SK-N-SH (cell line): Measurements from ENCODE around the gene GTF3C1. TPM values are rescaled to one million over a fixed set of nuclear protein-coding genes. Genes with fewer than 3 reads are reported as not detected.

Experiments used
- CTCF ChIA-PET: fragments of 300-600, 350-600 bp; formaldehyde crosslinking; extraction: SDS; loops from one replicate; lab custom pipeline; 2021; lab: Yijun Ruan, JAX
- POLR2A ChIA-PET: fragments of 350-600 bp; sonication (Branson Sonifier 250); formaldehyde crosslinking; extraction: SDS; loops from one replicate; lab custom pipeline; 2020; ENCODE audit warnings: antibody characterized with exemption, inconsistent platforms; lab: Yijun Ruan, JAX
- DNase-seq: peaks from one replicate; pipeline ENCODE4 v3.0.0; 2012
- H2AFZ ChIP-seq: fragments of 200-600 bp; sonication (generic); 2 replicates; pipeline ENCODE4 v1.8.1; 2016; ENCODE audit warnings: antibody characterized with exemption, mild to moderate bottlenecking, low read depth
- H3F3A ChIP-seq: fragments of 200-600 bp; sonication (generic); replicated peaks from 2 replicates; pipeline ENCODE3; 2016; ENCODE audit warnings: antibody characterized with exemption, mild to moderate bottlenecking; ENCODE audit not compliant: insufficient read depth
- H3K27ac ChIP-seq, 2 experiments: fragments of 200-500 bp in 1 of 2; fragments of 200-600 bp in 1 of 2; sonication (Bioruptor generic) in 1 of 2; sonication (generic), shearing (Covaris generic) in 1 of 2; 2 replicates each; pipeline versions ENCODE4 v1.5.1 to v1.6.1; 2014 to 2016; ENCODE audit warnings: low read depth in 2 of 2, inconsistent platforms in 1 of 2, low read length in 1 of 2, mild to moderate bottlenecking in 1 of 2, mixed read lengths in 1 of 2
- H3K27me3 ChIP-seq: fragments of 200-600 bp; sonication (generic), shearing (Covaris generic); 2 replicates; pipeline ENCODE4 v1.6.1; 2016; ENCODE audit warnings: mixed run types; ENCODE audit not compliant: insufficient read depth
- H3K36me3 ChIP-seq, 2 experiments: fragments of 200-500 bp in 1 of 2; fragments of 200-600 bp in 1 of 2; sonication (Bioruptor generic) in 1 of 2; sonication (generic) in 1 of 2; replicated peaks in 1 of 2; 2 replicates each; pipeline versions ENCODE3 to v1.5.1; 2014 to 2016; ENCODE audit warnings: low read length in 1 of 2, mild to moderate bottlenecking in 1 of 2; ENCODE audit not compliant: insufficient read depth in 2 of 2, control insufficient read depth in 1 of 2
- H3K4me1 ChIP-seq, 2 experiments: fragments of 200-500 bp in 1 of 2; fragments of 200-600 bp in 1 of 2; sonication (Bioruptor generic) in 1 of 2; sonication (generic), shearing (Covaris generic) in 1 of 2; 2 replicates each; pipeline versions ENCODE4 v1.5.1 to v1.6.1; 2014 to 2016; ENCODE audit warnings: low read depth in 1 of 2, low read length in 1 of 2, mixed run types in 1 of 2; ENCODE audit not compliant: insufficient read depth in 2 of 2, control insufficient read depth in 1 of 2
- H3K4me2 ChIP-seq: fragments of 200-600 bp; sonication (generic), shearing (Covaris generic); 2 replicates; pipeline ENCODE4 v1.6.1; 2017; ENCODE audit warnings: mixed run types
- H3K4me3 ChIP-seq, 2 experiments: fragments of 200-500 bp in 1 of 2; fragments of 200-600 bp in 1 of 2; sonication (Bioruptor generic) in 1 of 2; sonication (generic), shearing (Covaris generic) in 1 of 2; 2 replicates each; pipeline versions ENCODE4 v1.5.1 to v1.8.1; 2014 to 2016; ENCODE audit warnings: low read depth in 2 of 2, inconsistent platforms in 1 of 2, low read length in 1 of 2, mild to moderate bottlenecking in 1 of 2, mixed read lengths in 1 of 2, moderate library complexity in 1 of 2
- H3K79me2 ChIP-seq: fragments of 200-600 bp; sonication (generic); 2 replicates; pipeline ENCODE4 v1.8.1; 2017; ENCODE audit warnings: mild to moderate bottlenecking; ENCODE audit not compliant: insufficient read depth
- H3K9ac ChIP-seq: fragments of 200-600 bp; sonication (generic); 2 replicates; pipeline ENCODE4 v1.6.1; 2017; ENCODE audit warnings: mixed run types
- H3K9me2 ChIP-seq: fragments of 200-600 bp; sonication (generic); 2 replicates; pipeline ENCODE4 v1.6.1; 2017; ENCODE audit warnings: mixed run types
- H3K9me3 ChIP-seq: fragments of 200-600 bp; sonication (generic); 2 replicates; pipeline ENCODE4 v1.6.1; 2017; ENCODE audit warnings: mixed run types, mild to moderate bottlenecking, moderate library complexity
- H4K20me1 ChIP-seq: fragments of 200-600 bp; sonication (generic); 2 replicates; pipeline ENCODE4 v1.6.1; 2017; ENCODE audit warnings: mild to moderate bottlenecking, mixed run types; ENCODE audit not compliant: insufficient read depth
- EP300 ChIP-seq, 2 experiments: IDR thresholded peaks; 2 replicates each; pipeline versions ENCODE4 v1.4.0 to v1.6.1; 2012; ENCODE audit warnings: borderline replicate concordance in 1 of 2, low read depth in 1 of 2, low read length in 1 of 2
- FOSL2 ChIP-seq: IDR thresholded peaks from 2 replicates; pipeline ENCODE4 v1.4.0; 2012; ENCODE audit warnings: low read depth, mild to moderate bottlenecking, moderate library complexity, borderline replicate concordance
- JUND ChIP-seq: IDR thresholded peaks from 2 replicates; pipeline ENCODE4 v1.4.0; 2012
- NFIC ChIP-seq: IDR thresholded peaks from 2 replicates; pipeline ENCODE4 v1.4.0; 2012; ENCODE audit warnings: borderline replicate concordance
- NRF1 ChIP-seq: IDR thresholded peaks from 2 replicates; pipeline ENCODE4 v1.6.1; 2012; ENCODE audit warnings: low read depth, mild to moderate bottlenecking, low read length
- RAD21 ChIP-seq: IDR thresholded peaks from 2 replicates; pipeline ENCODE4 v1.6.1; 2012; ENCODE audit warnings: mild to moderate bottlenecking, low read length
- RFX5 ChIP-seq: IDR thresholded peaks from 2 replicates; pipeline ENCODE4 v1.6.1; 2012; ENCODE audit warnings: mild to moderate bottlenecking, improper control_type of control experiment, low read length
- TAF1 ChIP-seq: IDR thresholded peaks from 2 replicates; pipeline ENCODE4 v1.6.1; 2012; ENCODE audit warnings: low read depth, mild to moderate bottlenecking, low read length, moderate library complexity, borderline replicate concordance
- TCF12 ChIP-seq: IDR thresholded peaks from 2 replicates; pipeline ENCODE4 v1.4.0; 2012
- YY1 ChIP-seq: IDR thresholded peaks from 2 replicates; pipeline ENCODE4 v1.4.0; 2012; ENCODE audit warnings: low read depth, mild to moderate bottlenecking
- WGBS: methylation state at CpG from one replicate; pipeline ENCODE4 v1.1.6; 2017; ENCODE audit warnings: low lambda C conversion rate; 5-methylcytosine and 5-hydroxymethylcytosine counted together
- polyA plus RNA-seq, 3 experiments: library from polyadenylated mRNA; depleted of rRNA; stranded (reverse); fragments of >200 nt; gene quantifications; 2 replicates each; pipeline ENCODE4 v1.2.3, GENCODE V29; 2012
- TF ChIP-seq, protein P1 (sequence below): fragments of 150-350 bp; IDR thresholded peaks from 2 replicates; pipeline ENCODE4 v1.6.1; 2016; ENCODE audit warnings: mild to moderate bottlenecking, low read depth, low read length
- TF ChIP-seq, protein P2 (sequence below): IDR thresholded peaks from 2 replicates; pipeline ENCODE4 v1.4.0; 2012; ENCODE audit warnings: low read depth, borderline replicate concordance
- TF ChIP-seq, protein P3 (sequence below): IDR thresholded peaks from 2 replicates; pipeline ENCODE4 v1.6.1; 2012; ENCODE audit warnings: mild to moderate bottlenecking, low read depth, low read length, moderate library complexity
- TF ChIP-seq, protein P4 (sequence below): IDR thresholded peaks from 2 replicates; pipeline ENCODE4 v1.4.0; 2012; ENCODE audit warnings: low read depth
- TF ChIP-seq, protein P5 (sequence below): fragments of 150-350 bp; IDR thresholded peaks from 2 replicates; pipeline ENCODE4 v1.6.1; 2017; ENCODE audit warnings: antibody characterized with exemption, low read length, low read depth, borderline replicate concordance
- TF ChIP-seq, protein P6 (sequence below): fragments of 200-600 bp; sonication (generic); IDR thresholded peaks from 2 replicates; pipeline ENCODE4 v1.6.1; 2017; ENCODE audit warnings: antibody characterized with exemption, mild to moderate bottlenecking, moderate library complexity

Gene GTF3C1
- polyA plus RNA-seq, 1 of the 3 experiments (the other 2 are of a cell fraction): 47.2 TPM

DNA sequence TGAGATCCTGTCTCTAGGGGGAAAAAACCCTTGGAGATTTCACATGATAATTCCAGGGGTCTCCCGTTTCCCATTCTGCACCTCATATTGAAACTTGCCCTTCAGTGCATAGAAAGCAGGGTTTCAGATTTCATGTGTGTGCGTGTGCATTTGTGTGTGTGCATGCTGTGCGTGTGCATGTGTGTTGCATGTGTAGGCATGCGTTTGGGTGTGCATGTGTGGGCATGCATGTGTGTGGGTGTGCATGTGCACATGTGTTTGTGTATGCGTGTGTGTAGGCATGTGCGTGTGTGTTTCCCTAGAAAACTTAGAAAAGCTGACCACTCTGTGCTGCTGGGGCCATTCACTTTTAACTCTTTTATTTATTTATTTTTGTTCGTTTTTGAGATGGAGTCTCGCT lies 107.7 kb downstream of the GTF3C1 start (continued):
- TF ChIP-seq, protein P1, sequence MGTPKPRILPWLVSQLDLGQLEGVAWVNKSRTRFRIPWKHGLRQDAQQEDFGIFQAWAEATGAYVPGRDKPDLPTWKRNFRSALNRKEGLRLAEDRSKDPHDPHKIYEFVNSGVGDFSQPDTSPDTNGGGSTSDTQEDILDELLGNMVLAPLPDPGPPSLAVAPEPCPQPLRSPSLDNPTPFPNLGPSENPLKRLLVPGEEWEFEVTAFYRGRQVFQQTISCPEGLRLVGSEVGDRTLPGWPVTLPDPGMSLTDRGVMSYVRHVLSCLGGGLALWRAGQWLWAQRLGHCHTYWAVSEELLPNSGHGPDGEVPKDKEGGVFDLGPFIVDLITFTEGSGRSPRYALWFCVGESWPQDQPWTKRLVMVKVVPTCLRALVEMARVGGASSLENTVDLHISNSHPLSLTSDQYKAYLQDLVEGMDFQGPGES: no peak
- no peak for TF ChIP-seq EP300 (IDR thresholded peaks at IDR 0.05; ENCODE audit: borderline replicate concordance in 1 of 2, low read depth in 1 of 2, low read length in 1 of 2)
- no peak for TF ChIP-seq RFX5

DNA sequence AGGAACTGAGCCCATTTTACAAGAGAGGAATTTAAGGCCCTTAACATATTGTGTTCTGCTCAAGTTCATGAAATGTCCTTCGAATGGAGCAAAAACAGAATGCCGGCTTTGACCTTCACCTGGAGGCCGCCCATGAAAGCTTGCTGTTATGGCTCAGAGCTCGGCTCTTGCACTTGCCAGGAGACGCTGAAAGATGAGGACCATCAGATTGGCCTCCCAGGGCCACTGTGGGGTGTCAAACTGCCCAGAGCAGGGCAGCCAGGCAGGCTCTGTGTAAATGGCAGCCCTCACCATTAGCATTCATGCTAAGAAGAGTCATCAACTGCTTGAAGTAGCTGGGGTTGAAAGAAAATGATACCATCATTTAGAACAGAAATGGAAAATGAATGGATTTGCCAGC lies 108.4 kb downstream of the GTF3C1 start:
- no peaks in the 10 kb centered on the region for H3K9me2 ChIP-seq
- no peak overlapping the region for H3K4me2 ChIP-seq
- no peaks in the 10 kb centered on the region for H3K9me3 ChIP-seq
- no peak overlapping the region for H2AFZ ChIP-seq
- POLR2A ChIA-PET: no interaction called here
- no peak overlapping the region for H3K9ac ChIP-seq
- no peaks in the 10 kb centered on the region for H3K36me3 ChIP-seq
- H4K20me1 ChIP-seq: no peaks in the 10 kb centered on the region
- no peak for DNase-seq
- peaks cover 6% of the 10 kb centered on the region for H3F3A ChIP-seq
- CTCF ChIA-PET: interaction anchor here (1.1 to 1.8 kb wide), 2 partner anchors 207 to 286 kb away, joined by 3 to 6 read pairs; no protein-coding TSS in a partner anchor
- no peaks in the 10 kb centered on the region for H3K79me2 ChIP-seq
- TF ChIP-seq, protein P2, sequence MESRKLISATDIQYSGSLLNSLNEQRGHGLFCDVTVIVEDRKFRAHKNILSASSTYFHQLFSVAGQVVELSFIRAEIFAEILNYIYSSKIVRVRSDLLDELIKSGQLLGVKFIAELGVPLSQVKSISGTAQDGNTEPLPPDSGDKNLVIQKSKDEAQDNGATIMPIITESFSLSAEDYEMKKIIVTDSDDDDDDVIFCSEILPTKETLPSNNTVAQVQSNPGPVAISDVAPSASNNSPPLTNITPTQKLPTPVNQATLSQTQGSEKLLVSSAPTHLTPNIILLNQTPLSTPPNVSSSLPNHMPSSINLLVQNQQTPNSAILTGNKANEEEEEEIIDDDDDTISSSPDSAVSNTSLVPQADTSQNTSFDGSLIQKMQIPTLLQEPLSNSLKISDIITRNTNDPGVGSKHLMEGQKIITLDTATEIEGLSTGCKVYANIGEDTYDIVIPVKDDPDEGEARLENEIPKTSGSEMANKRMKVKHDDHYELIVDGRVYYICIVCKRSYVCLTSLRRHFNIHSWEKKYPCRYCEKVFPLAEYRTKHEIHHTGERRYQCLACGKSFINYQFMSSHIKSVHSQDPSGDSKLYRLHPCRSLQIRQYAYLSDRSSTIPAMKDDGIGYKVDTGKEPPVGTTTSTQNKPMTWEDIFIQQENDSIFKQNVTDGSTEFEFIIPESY: no peak
- TF ChIP-seq TAF1 (no peak), NFIC (no peak), TCF12 (no peak), RFX5 (no peak), YY1 (no peak), NRF1 (no peak), RAD21 (no peak), FOSL2 (no peak), JUND (no peak)
- TF ChIP-seq, protein P3, sequence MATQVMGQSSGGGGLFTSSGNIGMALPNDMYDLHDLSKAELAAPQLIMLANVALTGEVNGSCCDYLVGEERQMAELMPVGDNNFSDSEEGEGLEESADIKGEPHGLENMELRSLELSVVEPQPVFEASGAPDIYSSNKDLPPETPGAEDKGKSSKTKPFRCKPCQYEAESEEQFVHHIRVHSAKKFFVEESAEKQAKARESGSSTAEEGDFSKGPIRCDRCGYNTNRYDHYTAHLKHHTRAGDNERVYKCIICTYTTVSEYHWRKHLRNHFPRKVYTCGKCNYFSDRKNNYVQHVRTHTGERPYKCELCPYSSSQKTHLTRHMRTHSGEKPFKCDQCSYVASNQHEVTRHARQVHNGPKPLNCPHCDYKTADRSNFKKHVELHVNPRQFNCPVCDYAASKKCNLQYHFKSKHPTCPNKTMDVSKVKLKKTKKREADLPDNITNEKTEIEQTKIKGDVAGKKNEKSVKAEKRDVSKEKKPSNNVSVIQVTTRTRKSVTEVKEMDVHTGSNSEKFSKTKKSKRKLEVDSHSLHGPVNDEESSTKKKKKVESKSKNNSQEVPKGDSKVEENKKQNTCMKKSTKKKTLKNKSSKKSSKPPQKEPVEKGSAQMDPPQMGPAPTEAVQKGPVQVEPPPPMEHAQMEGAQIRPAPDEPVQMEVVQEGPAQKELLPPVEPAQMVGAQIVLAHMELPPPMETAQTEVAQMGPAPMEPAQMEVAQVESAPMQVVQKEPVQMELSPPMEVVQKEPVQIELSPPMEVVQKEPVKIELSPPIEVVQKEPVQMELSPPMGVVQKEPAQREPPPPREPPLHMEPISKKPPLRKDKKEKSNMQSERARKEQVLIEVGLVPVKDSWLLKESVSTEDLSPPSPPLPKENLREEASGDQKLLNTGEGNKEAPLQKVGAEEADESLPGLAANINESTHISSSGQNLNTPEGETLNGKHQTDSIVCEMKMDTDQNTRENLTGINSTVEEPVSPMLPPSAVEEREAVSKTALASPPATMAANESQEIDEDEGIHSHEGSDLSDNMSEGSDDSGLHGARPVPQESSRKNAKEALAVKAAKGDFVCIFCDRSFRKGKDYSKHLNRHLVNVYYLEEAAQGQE: no peak
- TF ChIP-seq, protein P4, sequence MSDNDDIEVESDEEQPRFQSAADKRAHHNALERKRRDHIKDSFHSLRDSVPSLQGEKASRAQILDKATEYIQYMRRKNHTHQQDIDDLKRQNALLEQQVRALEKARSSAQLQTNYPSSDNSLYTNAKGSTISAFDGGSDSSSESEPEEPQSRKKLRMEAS: no peak
- TF ChIP-seq, protein P5, sequence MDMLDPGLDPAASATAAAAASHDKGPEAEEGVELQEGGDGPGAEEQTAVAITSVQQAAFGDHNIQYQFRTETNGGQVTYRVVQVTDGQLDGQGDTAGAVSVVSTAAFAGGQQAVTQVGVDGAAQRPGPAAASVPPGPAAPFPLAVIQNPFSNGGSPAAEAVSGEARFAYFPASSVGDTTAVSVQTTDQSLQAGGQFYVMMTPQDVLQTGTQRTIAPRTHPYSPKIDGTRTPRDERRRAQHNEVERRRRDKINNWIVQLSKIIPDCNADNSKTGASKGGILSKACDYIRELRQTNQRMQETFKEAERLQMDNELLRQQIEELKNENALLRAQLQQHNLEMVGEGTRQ: no peak
- TF ChIP-seq, protein P6, sequence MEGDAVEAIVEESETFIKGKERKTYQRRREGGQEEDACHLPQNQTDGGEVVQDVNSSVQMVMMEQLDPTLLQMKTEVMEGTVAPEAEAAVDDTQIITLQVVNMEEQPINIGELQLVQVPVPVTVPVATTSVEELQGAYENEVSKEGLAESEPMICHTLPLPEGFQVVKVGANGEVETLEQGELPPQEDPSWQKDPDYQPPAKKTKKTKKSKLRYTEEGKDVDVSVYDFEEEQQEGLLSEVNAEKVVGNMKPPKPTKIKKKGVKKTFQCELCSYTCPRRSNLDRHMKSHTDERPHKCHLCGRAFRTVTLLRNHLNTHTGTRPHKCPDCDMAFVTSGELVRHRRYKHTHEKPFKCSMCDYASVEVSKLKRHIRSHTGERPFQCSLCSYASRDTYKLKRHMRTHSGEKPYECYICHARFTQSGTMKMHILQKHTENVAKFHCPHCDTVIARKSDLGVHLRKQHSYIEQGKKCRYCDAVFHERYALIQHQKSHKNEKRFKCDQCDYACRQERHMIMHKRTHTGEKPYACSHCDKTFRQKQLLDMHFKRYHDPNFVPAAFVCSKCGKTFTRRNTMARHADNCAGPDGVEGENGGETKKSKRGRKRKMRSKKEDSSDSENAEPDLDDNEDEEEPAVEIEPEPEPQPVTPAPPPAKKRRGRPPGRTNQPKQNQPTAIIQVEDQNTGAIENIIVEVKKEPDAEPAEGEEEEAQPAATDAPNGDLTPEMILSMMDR: no peak
- 65% methylated on average over 3 of the region's 5 CpGs for WGBS
- H3K4me1 ChIP-seq: peaks cover 0 to 5% of the 10 kb centered on the region in 2 experiments; a peak in 1 of 4 replicates
- no peaks in the 10 kb centered on the region for H3K27me3 ChIP-seq
- H3K4me3 ChIP-seq: no peak overlapping the region
- H3K27ac ChIP-seq: no peak overlapping the region
